Measurements from ENCODE around the gene CHGA.

CHGA gene

DNA sequence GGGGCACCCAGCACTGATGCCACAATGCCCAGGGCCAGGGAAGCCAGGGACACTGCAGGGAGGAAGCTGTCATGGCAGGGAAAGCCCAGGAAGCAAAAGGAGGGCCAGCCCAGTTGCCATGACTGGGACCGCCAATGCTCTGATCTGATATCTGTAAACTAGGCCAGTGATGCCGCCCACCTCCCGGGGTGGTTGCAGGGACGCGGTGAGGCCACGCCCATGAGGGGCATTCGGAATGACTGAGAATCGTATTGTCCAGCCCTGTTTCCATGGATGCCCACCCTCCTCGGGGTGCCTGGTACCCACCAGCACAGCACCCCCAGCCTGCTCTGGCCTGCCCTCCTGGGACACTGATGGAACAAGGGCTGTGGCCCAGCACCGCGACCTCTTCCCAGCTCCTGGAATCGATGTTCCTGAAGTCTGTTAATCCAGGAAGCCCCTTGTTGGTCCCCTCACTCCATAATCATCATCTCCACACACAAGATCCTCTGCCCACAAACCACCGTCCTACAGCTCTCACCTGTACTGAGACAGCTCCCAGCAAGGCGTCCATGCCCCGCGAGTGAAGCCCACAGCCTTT is 48.7 kb downstream of the CHGA start:
- no peak overlapping the region for H3K27ac ChIP-seq
- in situ Hi-C loops (cut with HindIII; ENCODE audit: low pct_ligation_motif_present, low sequenced_read_pairs), result no loop called here
- no peak overlapping the region for H3K4me3 ChIP-seq (ENCODE audit: low read depth, low read length)
- H3K36me3 ChIP-seq (replicated peaks), result no peaks in the 10 kb centered on the region
- TF ChIP-seq, protein P1, sequence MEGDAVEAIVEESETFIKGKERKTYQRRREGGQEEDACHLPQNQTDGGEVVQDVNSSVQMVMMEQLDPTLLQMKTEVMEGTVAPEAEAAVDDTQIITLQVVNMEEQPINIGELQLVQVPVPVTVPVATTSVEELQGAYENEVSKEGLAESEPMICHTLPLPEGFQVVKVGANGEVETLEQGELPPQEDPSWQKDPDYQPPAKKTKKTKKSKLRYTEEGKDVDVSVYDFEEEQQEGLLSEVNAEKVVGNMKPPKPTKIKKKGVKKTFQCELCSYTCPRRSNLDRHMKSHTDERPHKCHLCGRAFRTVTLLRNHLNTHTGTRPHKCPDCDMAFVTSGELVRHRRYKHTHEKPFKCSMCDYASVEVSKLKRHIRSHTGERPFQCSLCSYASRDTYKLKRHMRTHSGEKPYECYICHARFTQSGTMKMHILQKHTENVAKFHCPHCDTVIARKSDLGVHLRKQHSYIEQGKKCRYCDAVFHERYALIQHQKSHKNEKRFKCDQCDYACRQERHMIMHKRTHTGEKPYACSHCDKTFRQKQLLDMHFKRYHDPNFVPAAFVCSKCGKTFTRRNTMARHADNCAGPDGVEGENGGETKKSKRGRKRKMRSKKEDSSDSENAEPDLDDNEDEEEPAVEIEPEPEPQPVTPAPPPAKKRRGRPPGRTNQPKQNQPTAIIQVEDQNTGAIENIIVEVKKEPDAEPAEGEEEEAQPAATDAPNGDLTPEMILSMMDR (IDR thresholded peaks at IDR 0.05; ENCODE audit: low read depth, low read length, missing control alignments), result no peak
- no peaks in the 10 kb centered on the region for H3K27me3 ChIP-seq (replicated peaks)
- no peak for DNase-seq

DNA sequence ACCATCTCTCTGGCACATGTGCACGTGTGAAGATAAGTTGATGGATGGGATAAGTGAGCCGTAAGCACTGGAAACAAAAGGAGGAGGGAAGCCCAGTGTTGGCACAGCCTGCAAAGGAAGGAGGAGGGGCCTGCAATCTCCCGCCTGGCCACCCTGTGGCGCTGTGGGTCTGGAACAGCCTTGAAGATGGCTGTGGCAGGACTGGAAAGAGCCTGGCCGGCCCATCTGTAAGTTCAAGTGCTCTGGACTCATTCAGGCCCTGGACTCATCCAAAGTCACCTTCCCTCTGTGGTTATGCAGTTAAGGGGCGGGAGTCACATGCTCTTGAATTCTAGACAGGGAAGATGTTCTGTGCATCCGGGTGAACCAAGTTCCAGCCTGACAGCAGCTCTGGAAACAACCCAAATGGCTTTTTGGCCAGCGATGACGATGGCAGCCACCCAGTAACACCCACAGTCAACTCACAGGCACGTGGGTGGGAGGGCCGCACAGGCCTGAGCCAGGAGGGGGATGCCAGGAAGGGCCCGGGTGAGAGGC is 50.4 kb downstream of the CHGA start:
- no peak overlapping the region for H3K4me3 ChIP-seq (ENCODE audit: low read depth, low read length)
- TF ChIP-seq, protein P1 (IDR thresholded peaks at IDR 0.05; ENCODE audit: low read depth, low read length, missing control alignments), result peak; percentile 75
- in situ Hi-C loops (cut with HindIII; ENCODE audit: low pct_ligation_motif_present, low sequenced_read_pairs), result no loop called here
- no peak overlapping the region for H3K27ac ChIP-seq
- H3K36me3 ChIP-seq (replicated peaks), result no peaks in the 10 kb centered on the region
- peak; percentile 9 for DNase-seq
- no peaks in the 10 kb centered on the region for H3K27me3 ChIP-seq (replicated peaks)

DNA sequence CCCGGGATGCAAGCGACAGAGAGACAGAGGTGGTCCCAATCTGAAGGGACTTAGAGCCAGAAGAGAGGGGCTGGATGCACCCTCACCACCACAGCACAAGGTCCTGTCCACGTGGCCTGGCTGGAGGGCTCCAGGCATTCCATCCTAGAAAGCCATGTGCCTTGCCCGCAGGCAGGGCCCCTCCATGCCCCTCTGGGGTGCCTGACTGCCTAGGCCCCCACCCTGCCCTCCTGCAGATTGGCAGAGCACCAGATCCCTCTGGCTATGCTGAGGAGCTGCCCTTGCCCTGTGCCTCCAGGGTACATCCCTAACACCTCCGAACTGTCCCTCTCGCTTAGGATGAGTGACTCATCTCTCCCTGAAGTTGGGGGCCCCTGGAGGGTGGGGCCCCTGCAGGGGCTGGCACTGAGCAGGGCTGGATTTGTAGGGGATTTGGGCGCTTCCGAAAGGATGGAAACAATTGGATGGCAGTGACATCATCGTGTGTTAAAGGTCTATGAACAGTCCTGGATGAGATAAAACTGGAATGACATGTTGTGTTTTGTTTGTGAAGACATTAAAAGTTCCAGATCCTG is 50.9 kb downstream of the CHGA start:
- no peak overlapping the region for H3K27ac ChIP-seq
- no peak overlapping the region for H3K4me3 ChIP-seq (ENCODE audit: low read depth, low read length)
- TF ChIP-seq, protein P1 (IDR thresholded peaks at IDR 0.05; ENCODE audit: low read depth, low read length, missing control alignments), result no peak
- in situ Hi-C loops (cut with HindIII; ENCODE audit: low pct_ligation_motif_present, low sequenced_read_pairs), result no loop called here
- H3K27me3 ChIP-seq (replicated peaks), result no peaks in the 10 kb centered on the region
- DNase-seq, result no peak
- H3K36me3 ChIP-seq (replicated peaks), result no peaks in the 10 kb centered on the region

DNA sequence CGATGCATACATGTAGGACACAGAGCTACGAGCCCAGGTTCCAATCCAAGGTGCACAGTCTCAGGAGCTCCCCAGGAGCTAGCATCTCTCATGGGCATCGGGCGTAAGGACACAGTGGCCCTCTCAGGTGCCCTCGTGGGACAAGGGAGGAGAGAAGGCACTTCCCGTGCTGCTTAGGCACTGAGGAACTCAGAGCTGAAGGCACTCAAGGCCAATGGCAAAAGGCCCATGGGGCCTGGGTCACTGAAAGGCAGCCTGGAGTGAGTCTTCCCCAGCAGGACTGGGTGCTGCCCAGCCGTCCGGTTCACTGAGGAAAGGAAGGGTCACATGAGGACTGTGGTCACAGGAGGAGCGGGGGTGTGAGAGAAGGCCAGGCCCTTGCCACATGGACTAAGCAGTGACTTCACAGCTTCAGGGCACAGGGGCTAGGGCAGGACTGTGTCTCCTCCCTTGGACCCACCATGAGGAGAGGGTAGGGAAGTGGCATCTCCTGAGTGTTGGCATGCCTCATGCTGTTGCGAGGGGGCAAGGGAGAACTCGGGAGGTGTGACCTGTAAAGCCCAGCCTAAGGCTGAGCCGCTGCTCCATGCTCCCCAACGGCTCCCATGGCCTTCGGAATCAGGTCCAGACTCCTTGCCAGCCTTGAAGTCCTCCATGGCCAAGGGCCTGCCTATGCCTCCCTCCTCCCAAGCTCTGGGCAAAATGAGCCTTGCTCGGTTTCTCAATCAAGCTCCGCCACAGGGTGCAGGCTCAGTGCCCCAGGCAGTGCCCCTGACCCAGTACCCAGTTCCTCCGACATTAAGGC is 51.8 kb downstream of the CHGA start:
- no peaks in the 10 kb centered on the region for H3K27me3 ChIP-seq (replicated peaks)
- no peak overlapping the region for H3K27ac ChIP-seq
- no peak for DNase-seq
- TF ChIP-seq, protein P1 (IDR thresholded peaks at IDR 0.05; ENCODE audit: low read depth, low read length, missing control alignments), result no peak
- H3K4me3 ChIP-seq (ENCODE audit: low read depth, low read length), result no peak overlapping the region
- H3K36me3 ChIP-seq (replicated peaks), result no peaks in the 10 kb centered on the region
- in situ Hi-C loops (cut with HindIII; ENCODE audit: low pct_ligation_motif_present, low sequenced_read_pairs), result no loop called here

DNA sequence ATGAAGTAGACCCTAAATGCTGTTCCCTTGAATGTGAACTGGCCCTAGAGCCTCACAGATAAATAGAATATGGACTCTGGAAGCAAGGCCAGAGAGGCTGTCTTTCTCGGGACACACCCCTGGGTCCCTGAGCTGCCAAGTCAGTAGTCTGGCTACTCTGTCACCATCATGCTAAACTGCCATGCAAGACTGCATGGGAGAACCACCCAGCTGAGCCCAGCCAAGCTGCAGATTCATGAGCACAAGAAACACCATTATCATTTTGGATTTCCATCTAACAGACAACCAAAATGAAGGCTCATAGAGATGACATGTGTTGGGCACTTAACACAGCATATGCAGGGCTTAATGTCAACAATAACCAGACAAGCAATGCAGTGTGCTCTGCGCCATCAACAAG is 53.3 kb downstream of the CHGA start:
- Histone ChIP-seq H3K27ac (no peak overlapping the region), H3K36me3 (replicated peaks) (no peaks in the 10 kb centered on the region), H3K4me3 (ENCODE audit: low read depth, low read length) (no peak overlapping the region), H3K27me3 (replicated peaks) (no peaks in the 10 kb centered on the region)
- TF ChIP-seq, protein P1 (IDR thresholded peaks at IDR 0.05; ENCODE audit: low read depth, low read length, missing control alignments), result no peak
- in situ Hi-C loops (cut with HindIII; ENCODE audit: low pct_ligation_motif_present, low sequenced_read_pairs), result no loop called here
- DNase-seq, result no peak

All from brain microvascular endothelial cell (primary cell).